Testis (tissue), 2 donors: ENCODE results near the gene PTPRD.

Source experiments
- POLR2A ChIP-seq: fragments of 450-650 bp; IDR thresholded peaks from one replicate; pipeline ENCODE4 v1.6.1; 2017; ENCODE audit warnings: antibody characterized with exemption, mild to moderate bottlenecking, moderate library complexity
- TF ChIP-seq, protein P1 (sequence below), 3 experiments: fragments of 450-650 bp in 2 of 3; fragments of 200-600 bp in 1 of 3; sonication (generic) in 1 of 3; IDR thresholded peaks; one replicate each; pipeline ENCODE4 v1.5.1; 2016 to 2019; ENCODE audit warnings: antibody characterized with exemption in 3 of 3, mild to moderate bottlenecking in 2 of 3, moderate library complexity in 1 of 3

DNA sequence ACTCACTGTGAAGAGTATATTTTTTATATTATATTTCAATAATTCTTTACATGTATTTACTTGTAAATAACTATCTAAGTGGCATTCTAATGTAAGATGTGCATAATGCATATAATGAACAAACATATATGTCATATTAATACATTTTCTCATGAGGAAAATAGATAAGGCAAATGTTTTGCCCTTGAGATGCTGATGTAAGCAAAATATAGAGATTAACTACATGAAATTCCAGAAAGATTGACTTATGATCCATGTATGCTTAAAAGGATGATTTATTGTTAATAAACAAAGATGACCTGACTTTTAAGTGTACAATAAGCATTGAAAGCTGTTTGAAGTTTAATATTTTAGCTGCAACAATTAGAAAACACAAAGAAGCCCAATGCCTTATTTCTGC, 559.9 kb downstream of the PTPRD start:
- TF ChIP-seq, protein P1, sequence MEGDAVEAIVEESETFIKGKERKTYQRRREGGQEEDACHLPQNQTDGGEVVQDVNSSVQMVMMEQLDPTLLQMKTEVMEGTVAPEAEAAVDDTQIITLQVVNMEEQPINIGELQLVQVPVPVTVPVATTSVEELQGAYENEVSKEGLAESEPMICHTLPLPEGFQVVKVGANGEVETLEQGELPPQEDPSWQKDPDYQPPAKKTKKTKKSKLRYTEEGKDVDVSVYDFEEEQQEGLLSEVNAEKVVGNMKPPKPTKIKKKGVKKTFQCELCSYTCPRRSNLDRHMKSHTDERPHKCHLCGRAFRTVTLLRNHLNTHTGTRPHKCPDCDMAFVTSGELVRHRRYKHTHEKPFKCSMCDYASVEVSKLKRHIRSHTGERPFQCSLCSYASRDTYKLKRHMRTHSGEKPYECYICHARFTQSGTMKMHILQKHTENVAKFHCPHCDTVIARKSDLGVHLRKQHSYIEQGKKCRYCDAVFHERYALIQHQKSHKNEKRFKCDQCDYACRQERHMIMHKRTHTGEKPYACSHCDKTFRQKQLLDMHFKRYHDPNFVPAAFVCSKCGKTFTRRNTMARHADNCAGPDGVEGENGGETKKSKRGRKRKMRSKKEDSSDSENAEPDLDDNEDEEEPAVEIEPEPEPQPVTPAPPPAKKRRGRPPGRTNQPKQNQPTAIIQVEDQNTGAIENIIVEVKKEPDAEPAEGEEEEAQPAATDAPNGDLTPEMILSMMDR (IDR thresholded peaks at IDR 0.05) = no peak
- no peak for TF ChIP-seq POLR2A
